Activated naive CD4-positive, alpha-beta T cell (primary cell): Measurements from ENCODE around the gene BAIAP3.

Experiments
- DNase-seq, 4 experiments: peaks; one replicate each; lab custom pipeline; 2025; lab: John Stamatoyannopoulos, UW

The BAIAP3 gene

DNA sequence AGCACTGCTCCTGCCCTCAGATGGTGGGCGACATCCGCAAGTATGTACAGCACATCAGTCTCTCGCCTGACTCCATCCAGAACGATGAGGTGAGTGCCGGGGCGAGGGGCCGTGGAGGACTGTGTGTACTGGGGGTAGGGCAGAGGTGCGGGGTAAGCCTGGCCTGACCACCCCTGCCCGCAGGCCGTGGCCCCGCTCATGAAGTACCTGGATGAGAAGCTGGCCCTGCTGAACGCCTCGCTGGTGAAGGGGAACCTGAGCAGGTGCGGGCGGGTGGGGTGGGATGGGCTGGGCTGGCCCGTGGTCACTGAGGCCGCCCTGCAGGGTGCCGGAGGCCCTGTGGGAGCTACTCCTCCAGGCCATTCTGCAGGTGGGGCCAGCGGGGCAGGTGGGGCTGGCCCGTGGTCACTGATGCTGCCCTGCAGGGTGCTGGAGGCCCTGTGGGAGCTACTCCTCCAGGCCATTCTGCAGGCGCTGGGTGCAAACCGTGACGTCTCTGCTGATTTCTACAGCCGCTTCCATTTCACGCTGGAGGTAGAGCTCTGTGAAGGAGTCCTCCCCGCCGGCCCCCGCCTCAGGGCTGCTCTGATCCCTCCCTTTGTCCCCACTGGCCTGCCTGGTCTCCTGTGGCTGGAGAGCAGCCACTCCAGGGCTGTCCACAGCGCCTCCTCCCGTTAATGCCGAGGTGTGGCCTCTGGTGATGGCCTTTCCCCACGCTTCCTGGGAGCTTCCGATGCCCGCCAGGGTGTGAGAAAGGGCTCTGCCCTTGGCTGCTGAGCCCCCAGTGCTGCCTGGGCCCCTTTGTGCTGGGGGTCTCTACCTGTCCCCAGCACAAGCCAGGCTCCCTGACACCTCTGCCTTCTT lies 13.2 kb downstream of the BAIAP3 start:
- DNase-seq: no peak

GRCh38 chr16:1347286-1347855 lies 13.9 kb downstream of the BAIAP3 start:
- DNase-seq: no peak

GRCh38 chr16:1347962-1348361 lies 14.5 kb downstream of the BAIAP3 start:
- no peak for DNase-seq

DNA sequence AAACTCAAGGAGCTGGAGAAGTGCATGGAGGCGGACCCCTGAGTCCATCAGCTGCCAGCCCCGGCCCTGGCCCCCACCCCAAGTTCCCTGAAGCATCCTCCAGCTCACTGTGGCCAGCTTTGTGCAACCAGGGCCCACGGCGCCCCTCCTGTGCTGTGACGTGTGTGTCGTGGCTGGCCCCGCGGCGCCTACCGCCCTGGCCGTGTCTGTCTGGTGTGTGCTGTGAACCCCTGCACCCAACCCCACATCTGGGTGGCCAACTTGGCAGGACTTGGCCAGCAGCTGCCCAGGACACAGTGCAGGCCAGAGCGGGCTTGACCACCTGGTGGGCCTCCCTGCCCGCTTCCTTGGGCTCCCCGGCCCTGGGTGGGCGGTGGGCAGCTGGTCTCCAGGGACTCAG lies 15.0 kb downstream of the BAIAP3 start:
- no peak for DNase-seq

DNA sequence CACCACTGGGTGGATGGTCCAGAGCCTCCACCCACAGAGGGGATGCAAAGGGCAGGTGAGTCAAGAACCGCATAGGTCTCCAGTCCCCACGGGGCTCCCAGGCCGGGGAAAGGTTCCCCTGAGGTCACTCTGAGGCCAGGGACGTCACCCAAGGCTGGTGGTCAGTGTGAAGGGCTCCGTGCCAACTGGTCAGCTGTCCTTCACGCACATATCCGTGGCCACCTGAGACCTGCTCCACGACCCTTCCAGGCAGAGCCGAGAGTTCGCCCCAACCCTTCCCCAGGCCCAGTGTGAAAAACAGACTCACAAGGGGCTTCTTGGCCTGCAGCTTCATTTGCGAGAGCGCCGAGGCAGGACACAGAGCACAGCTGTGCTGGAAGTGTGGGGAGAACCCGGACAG lies 15.5 kb downstream of the BAIAP3 start:
- DNase-seq: no peak

DNA sequence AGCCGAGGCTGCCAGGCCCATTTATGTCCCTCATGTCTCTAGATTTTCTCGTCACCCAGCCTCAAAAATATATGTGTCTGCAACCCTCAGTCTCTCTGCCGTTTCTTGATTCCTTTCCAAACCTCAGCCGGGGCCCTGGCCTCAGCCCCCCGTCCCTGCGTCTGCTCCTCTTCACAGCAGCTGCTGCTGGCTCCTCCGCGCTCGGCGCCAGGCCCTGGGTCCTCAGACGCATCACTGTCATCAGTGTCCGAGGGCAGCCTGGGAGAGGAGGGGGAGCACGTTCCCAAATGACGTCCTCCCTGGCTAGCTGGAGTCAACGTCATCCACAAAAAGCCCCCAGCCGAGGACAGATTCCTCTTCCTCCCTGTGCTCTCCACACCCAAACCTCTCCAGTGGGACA lies 15.9 kb downstream of the BAIAP3 start:
- DNase-seq: no peak

- DNase-seq: no peak
These were observed 16.5 kb downstream of the BAIAP3 start for GRCh38 chr16:1349951-1350350.

GRCh38 chr16:1350691-1351090 lies 17.2 kb downstream of the BAIAP3 start:
- no peak for DNase-seq

DNA sequence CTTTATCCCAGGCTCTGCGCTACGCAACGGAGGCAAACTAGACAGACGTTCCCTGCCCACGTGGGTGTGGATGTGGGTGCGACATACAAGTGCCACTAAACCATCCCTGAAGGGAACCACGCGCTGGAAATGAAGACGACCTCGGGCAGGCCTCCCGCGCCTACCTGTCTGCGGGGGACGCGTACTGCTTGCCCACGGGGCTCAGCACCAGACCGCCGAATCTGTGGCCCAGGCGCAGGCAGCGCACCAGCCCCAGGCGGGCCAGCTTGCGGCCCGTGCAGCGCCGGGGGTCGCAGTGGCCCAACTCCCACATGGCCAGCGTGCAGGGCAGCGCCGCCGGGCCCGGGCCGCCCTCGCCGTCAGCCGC lies 17.8 kb downstream of the BAIAP3 start:
- no peak for DNase-seq

GRCh38 chr16:1351582-1352362 lies 18.3 kb downstream of the BAIAP3 start, which contains the start of the genes GNPTG and TSR3:
GNPTG (plus strand) TSS chr16:1351931; CDS start chr16:1351966, 35 bp downstream.
TSR3 (minus strand) TSS chr16:1351878; CDS start chr16:1351804, 74 bp downstream.
- DNase-seq: peak; percentile 56 to 80 (median 70)

DNA sequence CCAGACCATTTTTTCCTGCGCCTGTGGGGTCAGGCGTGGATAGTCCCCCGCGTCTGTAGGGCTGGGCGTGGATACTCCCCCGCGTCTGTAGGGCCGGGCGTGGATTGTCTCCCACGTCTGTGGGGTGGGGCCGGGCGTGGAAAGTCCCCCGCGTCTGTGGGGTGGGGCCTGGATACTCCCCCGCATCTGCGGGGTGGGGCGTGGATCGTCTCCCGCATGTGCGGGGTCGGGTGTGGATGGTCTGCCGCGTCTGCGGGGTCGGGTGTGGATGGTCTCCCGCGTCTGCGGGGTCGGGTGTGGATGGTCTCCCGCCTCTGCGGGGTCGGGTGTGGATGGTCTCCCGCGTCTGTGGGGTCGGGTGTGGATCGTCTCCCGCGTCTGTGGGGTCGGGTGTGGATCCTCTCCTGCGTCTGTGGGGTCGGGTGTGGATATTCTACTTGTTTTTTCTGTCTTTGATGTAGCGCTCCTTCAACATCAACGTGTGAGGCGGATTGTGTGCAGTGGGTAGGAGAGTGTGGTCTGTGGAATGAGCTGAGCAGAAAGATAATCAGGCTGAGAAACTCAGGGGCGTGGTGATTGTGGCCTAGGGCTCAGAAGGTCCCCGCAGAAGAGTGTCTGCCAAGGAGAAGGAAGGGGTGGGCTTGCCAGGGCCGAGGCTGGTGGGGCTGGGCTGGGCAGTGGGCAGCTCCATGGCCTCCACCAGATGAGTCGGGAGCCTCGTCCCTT lies 21.5 kb downstream of the BAIAP3 start:
- no peak for DNase-seq

GRCh38 chr16:1355591-1355990 lies 22.1 kb downstream of the BAIAP3 start:
- no peak for DNase-seq

DNA sequence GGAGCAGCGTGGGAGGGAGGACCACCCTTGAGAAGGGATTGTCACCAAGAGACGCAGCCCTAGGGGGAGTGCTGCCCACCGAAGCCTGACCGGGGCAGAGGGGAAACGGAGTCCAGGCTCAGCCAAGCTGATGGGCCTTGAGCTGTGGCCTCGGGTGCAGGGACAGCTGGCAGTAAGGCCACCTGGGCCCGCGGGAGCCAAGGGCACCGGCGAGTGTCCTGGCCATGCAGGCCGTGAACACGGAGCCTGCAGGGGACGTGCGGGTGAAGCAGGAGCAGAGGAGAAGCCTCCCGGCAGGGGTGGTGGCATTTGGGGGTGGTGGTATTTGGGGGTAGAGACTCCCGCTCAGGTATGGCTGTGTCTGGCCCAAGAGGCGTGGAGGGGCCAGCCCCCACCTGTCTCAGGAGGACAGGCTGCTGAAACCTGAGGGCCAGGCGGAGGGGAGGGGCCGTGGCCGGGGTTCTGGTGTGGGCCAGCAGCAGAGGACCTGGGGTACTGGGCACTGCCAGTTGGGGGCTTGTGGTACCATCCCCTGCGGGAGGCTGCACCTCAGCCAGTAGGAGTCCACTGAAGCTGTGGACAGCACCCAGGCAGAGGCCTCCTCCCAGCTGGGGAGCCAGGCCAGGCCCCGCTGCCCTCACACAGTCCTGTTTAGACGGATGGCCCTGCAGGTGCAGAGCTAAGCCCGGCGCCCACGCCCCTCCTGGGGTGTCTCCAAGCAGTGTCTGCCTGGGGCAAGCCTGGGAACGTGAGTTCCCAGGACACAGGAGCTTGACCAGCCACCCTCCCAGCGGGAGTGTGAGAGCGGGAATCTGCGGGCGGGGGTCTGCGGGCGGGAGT lies 22.8 kb downstream of the BAIAP3 start:
- no peak for DNase-seq

DNA sequence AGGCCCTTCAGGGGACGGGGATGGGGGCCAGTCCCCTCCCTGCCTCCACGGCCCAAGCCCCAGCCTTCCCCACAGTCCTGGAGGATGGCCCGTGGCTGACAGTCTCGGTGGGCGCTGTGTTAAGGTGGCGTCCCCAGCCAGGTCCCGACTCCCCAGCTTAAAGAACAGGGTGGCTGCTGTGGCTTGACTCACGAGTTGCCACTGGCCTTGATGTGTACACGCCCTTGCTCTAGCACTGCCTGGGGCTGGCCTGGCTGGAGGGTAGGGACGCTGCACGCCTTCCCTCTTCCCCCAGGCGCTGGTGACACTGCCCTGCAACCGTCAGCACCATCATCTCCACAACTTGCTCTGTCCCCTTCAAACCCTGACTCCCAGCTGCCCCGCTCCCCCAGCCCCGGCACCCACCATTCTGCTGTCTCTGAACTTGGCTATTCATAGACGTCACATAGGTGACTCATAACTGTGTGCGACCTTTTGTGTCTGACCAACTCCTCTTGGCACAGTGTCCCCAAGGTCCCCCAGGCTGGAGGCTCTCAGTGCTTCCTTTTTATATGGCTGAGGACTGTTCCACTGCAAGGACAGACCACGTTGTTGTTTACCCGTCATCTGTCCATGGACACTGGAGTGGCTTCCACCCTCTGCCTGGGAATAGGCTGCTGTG lies 24.6 kb downstream of the BAIAP3 start:
- no peak for DNase-seq

DNA sequence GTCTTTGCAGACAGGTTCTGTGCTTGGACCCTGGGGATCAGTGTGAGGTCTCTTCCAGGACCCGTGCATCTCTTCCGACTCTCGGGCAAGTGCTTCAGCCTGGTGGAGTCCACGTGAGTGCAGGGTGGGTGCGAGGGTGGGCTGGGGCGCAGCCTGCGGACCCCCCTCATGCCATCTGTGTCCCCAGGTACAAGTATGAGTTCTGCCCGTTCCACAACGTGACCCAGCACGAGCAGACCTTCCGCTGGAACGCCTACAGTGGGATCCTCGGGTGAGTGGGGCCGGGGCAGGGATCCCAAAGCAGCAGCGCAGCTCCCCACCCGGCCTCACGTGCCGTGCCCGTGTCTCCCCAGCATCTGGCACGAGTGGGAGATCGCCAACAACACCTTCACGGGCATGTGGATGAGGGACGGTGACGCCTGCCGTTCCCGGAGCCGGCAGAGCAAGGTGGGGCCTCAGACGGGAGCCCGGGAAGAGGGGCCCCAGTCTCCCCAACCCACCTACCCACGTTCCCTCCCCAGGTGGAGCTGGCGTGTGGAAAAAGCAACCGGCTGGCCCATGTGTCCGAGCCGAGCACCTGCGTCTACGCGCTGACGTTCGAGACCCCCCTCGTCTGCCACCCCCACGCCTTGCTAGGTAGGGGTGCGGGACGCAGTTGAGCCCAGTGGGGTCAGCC lies 28.4 kb downstream of the BAIAP3 start:
- DNase-seq: no peak

- no peak for DNase-seq
These were observed 29.4 kb downstream of the BAIAP3 start for GRCh38 chr16:1362807-1363206.

- DNase-seq: peak in 3 of 4 experiments; percentile 23 to 66 (median 53)
These were observed 30.1 kb downstream of the BAIAP3 start for GRCh38 chr16:1363501-1364041.

GRCh38 chr16:1364510-1364909 lies 31.1 kb downstream of the BAIAP3 start:
- DNase-seq: no peak

GRCh38 chr16:1366060-1366711 lies 32.7 kb downstream of the BAIAP3 start:
- DNase-seq: no peak
